ENCODE measurements around the gene PRELID2.
"Not testable (repeated sequence)": the region's sequence is repeated elsewhere in the genome, so short reads cannot be mapped to it uniquely, and the experiment has no call there.

Gene PRELID2

DNA sequence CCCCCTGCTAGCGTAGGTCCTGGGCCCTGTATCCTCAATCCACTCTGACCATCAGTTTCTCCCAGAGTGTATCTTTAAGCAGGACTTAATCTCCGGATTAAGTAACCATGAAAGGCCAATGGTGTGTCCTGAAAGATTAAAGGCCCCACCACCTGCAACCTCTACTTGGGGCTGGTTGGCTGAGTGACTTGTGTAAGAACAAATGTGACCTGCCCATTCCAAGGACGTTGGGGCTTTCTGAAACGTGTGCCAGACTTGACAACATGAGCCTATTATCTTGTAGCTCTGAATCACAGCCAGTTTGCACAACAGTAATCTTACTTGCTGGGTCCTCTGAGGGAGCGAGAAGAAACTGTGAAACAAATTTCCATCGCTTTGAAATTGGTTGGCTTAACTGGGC, 3.1 kb upstream of the PRELID2 start:
- no peak for DNase-seq

DNA sequence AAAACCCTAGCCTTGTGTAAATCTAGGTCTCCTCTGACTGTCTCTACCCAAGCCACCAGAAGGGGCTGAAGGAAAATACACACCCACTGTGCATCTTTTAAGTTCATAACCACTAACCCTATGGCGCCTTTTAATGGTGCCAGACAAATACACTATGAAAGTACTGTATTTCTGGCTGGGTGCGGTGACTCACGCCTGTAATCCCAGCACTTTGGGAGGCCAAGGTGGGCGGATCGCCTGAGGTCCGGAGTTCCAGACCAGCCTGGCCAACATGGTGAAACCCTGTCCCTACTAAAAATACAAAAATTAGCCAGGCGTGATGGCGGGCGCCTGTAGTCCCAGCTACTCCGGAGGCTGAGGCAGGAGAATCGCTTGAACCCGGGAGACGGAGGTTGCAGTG, 1.1 kb upstream of the PRELID2 start:
- peak; percentile 40 for DNase-seq

DNA sequence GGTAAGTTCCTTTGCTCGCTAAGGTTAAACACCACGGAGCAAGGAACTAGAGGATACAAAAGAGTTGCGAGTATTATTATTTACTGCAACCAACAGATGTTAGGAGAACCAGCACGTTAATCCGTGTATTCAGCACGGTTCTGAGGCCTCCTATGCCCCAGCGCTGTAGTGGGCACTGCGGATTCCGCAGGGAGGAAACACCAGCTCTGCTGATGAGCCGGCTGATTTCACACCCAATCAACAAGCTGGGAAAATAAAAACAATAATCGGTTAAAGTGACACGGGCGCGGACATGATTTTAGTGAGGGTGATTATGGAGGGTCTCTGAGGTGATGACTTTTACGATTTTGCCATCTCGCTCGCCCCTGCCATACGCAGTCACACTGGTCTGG, 702 bp upstream of the PRELID2 start:
- peak; percentile 41 for DNase-seq

DNA sequence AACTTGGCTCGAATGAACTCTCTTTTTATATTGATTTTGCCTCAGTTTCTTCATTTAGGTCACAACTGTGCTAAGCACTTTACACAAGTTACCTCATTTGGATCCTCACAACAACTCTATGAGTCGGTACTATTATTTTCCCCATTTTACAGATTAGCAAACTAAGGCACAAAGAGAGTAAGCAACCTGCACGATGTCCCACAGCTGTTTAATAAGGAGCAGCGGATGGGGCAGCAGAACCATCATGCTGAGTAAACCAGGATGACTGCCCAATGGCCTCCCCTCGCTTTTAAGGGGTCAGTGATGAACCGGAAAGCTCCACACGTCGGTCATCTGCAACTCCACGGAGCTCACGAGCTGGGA, 607 bp downstream of the PRELID2 start:
- DNase-seq, result peak; percentile 40

DNA sequence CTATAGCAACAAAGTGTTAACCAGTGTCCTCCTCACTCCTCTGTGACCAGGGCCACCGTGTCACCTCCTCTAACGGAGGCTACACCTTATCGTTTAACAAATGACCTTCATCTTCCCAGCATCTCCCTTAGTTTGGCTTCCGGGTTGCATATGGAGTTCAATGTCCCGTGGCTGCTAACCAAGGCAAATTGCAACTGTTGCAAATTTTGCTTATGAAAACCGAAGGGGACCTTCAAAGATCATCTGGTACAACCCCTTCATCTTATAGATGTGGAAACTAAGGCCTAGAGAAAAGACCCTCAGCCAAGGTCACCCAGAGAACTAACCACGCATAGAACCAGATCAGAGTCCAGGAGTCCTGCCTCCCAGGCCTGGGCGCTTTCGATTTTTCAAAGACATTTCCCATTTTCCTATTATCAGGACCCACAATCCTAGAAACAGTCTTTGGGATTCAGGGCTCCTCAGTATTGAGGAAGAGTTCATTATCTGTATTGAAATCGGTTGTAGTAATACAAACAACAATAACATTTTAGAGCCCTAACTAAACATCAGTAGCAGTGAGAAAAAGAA, 1.4 kb downstream of the PRELID2 start:
- DNase-seq, result no peak

DNA sequence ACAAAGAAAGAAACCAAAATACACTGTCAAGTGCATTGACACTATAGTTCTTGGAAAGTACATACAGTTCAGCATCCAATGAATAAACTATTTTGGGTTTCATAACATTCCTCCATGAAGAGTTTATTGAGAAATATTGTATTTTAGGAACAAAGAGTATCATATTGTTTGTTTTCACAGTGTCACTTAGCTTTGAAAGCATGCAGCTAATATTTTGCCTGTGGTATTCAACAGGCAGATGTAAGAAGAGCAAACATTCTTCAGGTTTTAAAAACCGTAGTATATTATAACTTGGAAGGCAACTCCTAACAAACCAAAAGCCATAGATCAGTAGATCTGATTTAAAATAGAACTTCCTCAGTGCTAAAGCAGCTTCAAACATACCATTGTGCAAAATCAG, 4.5 kb downstream of the PRELID2 start:
- no peak for DNase-seq

DNA sequence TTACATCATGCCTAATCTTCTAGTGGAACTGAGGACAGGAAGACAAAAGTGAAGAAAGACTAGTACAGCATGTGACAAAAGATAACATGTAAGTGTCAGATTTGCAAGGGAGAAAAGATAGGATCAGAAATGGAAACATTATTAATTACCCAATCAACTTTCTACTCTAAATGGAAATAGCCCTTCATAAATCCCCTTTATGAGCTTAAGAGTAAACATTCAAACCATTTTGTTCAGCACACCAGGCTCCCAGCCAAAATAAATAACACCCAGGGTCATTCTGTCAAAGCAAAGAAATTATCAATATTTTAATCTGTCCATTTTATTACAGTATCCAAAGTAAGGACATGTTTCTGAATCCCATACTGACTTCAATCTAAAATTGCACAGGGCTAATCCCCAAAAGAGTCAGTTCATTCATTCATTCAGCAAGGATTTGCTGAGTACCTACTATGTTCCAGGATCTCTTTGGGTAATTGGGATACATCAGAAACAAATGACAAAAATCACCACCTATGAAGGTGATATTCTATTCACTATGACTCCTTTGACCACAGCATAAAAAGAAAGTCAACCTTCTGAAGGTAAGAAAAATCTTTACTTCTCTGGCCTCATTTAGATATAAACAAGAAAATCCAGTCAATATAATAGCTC, 5.3 kb downstream of the PRELID2 start:
- DNase-seq, result no peak

DNA sequence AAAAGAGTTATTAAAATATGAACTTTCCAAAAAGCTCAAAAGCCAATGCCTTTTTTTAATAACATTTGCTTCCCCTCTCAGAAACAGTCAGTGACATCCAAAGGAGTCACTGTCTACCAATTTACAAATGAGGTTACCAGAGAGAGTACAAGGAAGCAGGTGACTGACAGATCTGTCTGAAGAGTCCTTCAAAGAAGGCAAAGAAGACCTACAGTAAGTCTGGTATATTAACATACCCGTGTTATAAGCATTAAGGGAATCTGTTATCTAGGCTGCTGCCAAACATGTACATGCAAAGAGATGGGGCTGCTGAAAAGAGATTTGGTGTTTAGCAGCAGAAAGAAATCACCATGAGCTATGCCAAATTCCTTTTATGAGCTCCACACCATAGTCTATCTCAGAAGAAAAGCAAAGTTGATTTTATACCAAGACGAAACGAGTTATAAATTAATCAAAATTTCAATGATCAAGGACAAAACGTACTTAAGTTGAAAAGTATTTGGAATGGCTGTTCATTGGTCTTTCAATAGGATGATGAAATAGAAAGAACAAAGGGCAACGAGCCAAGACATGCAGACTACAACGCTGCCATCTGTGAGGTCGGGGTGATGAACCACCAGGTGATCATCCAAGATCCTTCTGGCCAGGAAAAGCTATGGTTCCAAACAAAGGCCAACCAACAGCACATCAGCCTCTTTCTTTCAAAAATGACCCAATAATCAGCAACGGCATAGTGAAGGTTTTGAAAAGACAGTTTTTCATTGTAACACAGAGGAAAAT, 8.1 kb downstream of the PRELID2 start:
- DNase-seq, result peak; percentile 42

DNA sequence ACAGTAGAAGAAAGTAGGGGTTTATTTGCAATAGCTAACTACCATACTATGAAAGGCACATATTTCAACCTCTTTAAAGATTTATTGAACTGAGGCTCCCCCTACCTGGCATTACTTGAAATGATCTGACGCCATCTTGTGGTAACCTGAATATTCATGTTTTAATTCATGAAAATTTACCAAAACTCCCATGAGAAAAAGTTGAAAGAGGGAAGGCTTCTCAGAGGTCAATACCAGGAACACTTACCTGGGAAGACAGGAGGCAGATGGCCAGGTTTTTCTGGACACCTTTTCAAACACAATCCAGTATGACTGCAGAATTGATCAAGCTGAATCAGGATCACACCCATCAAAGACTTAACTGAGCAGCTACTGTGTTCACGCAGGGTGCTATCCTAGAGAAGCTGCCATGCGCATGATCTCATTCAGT, 9.4 kb downstream of the PRELID2 start:
- DNase-seq, result peak; percentile 86

DNA sequence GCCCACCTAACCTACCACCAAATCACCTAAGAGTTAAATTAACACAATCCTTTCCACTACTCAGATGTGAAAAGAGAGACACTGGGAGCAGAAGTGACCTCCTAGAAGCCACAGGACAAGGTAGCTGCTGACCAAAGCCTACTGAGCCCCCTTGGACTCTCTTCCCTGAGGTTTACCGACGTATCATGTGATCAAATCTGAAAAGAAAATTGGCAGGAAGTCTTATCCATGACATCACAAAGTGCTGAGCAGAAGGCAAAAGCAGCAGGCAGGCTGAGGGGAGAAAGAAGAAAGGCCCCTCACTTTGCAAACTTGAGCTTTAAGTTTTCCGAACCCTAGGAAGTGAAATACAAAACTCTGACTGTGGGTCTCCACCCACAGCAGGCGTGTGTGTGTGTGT, 11.1 kb downstream of the PRELID2 start:
- DNase-seq, result peak; percentile 36

DNA sequence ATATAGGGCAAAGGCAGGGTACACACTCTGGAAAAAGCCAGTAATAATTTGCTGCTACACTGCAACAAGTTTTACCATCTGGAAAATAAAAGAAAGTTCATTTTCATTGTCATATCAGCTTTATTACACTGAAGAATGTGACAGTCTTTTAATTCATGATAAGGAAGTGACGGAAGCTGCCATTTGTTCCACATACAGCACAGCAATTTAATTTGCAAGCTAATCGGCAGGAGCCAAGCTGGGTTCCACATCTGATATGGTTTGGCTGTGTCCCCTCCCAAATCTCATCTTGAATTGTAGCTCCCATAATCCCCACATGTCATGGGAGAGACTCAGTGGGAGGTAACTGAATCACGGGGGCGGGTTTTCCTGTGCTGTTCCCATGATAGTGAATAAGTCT, 16.5 kb downstream of the PRELID2 start:
- DNase-seq, result peak; percentile 28

DNA sequence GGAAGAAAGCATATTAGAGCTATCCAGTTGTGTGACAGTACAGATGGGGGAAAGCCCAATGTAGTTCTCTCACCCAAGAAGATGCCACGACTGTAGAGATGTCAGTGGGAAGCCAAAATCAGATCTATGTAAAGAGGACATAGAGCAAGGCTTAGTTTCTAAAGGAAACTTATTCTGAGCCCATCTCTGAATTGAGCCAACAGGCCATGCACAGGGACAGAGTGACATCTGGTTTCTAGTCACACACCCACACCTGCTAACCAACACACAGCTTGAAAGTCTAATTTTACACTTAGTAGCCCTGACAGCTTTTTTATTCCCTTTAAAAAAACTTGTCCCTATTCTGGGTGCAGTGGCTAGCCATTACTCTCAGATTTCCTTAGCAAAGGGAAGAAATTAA, 22.3 kb downstream of the PRELID2 start:
- no peak for DNase-seq

DNA sequence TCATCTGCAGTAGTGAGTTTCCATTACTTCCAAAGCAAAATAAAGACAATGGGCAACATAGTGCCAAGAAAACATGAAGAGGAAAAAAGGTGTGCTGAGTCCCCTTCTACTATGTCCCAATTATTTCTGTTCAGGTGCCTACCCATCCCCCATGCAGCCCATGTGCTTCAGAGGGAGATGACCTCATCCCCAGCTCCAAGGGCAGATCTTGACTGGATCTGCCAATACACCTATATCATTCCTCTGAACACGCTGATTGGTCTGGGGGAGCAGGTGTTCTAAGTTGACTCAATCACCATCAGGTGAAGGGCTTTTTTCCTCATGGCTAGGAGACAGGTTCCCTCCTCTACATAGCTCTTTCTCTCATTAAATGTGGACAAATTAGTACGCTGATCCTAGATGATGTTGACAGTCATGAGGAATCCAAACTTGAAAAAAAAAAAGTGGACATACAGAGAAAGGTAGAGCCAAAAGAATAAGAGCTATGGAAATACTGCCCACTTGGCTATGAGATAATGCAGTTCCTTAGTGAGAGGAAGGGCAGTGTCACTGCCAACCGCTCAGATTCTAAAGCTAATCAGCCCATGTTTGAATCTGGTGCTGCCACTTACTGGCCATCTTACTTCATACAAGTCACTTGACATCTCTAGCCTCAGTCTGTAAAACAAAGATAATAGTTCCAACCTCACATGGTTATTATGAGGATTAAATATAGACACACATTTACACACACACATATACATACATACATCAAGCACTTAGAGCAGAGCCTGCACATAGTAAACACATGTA, 23.1 kb downstream of the PRELID2 start:
- peak; percentile 70 for DNase-seq

DNA sequence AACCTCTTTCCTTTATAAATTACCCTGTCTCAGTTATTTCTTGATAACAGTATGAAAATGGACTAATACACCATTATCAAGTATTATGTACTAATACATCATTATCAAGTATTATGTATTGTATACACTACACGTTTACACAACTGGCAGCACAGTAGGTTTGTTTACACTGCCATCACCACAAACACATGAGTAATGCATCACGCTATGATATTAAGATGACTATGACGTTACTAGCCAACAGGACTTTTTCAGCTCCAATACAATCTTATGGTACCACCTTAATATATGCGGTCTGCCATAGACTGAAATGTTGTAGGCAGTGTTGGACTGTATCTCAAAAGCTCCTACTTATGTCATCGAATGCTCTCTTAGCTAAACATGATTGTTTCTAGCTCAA, 28.2 kb downstream of the PRELID2 start:
- no peak for DNase-seq

DNA sequence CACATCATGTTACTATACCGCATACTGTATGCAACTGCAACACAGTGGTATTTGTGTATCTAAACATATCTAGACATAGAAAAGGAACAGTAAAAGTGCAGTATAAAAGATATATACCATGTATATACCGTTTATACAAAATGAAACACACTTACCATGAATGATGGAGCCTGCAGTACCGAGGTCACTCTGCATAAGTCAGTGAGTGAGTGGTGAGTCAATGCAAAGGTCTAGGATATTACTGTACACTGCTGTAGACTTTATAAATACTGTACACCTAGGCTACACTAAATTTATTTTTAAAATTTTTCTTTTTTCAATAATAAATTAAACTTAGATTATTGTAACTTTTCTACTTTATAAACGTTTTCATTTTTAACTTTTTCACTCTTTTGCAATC, 29.3 kb downstream of the PRELID2 start:
- DNase-seq, result no peak

DNA sequence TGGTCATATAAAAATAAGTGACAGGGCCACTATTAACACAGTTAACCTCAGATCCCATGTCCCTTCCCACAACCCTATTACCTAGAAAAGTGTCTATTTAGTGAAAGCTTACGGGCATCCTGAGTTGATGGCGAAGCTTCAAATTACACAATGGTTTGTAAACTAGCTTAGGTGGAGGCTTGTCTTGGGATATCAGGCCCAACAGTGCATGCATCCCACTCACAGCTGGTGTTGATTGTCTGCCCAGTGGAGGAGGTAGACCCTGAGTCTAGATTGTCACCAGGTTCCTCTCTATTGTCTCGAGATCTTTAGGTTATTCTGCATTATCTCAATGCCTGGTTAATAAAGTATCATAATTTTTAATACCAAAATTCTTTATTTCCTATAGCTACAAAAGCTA, 30.4 kb downstream of the PRELID2 start:
- DNase-seq, result no peak

DNA sequence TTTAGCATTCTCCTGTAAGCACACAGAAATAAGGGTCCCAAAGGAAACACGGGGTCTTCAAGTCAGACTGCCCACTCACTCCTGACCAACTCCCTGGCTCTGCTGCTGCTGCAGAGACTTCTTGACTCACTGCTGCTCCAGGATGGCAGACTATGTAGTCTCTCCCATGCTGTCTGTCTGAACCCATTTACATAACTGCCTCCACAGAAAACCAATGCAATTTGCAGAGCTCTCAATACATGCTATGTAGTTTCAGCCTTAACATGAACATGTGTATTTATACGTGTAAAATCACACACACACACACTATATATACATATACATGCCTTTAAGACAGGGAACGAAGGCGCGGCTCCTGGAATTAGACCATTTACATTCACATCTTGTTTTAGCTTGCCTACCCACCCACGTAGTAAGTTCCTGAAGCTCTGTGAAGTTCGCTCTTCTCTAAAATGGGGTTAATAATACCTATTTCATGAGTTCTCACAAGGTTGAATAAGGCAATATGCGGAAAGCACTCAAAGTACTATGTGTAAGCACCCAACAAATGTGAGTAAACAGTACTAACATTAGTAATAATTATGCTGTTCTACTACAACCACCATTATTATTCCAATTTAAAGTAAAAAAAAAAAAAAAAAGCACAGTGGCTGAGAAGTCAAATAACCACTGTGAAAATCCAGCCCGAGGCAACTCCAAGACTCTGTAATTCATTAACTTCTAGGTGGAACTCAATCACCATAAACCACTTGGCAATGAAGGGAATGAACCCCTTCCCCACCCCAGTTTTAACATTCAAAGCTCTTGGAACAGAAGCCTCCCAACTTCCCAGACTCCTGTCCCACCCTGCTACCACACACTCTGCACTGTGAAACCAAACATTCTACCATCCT, 31.8 kb downstream of the PRELID2 start:
- DNase-seq, result no peak

DNA sequence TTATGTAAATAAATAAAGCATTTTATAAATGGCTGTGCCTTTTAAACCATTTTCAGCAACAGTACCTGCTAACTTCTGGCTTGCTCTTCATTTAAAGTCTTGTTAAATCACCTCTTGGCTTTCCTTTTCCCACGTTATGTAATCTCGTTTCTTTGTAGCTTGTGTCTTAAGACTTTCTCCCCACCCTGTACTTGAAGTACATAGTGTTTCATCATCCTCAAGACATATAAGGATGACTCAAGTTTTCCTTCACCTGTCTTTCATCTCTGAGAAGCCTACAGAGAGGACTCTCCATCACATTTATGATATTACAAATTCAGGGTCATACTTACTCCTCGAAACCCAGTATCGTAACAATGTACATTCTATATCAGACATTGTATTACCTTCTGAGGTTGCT, 33.9 kb downstream of the PRELID2 start:
- DNase-seq, result no peak

DNA sequence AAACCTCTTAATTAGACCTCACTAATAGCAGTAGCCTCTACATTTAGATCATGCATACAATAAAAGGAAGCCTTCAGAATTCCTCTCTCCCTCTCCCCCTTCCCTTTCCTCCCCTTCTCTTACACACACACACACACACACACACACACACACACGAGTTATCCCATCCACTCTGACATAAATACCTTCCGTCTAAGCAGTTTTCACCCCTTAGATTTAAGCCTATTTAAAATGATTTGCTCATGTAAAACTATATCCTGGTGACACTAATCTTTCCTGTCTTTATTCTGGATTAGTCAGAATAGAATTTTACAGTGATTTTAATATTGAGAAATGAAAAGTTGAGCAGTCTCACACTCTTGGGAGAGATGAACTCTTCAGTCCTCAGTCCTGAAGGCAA, 35.0 kb downstream of the PRELID2 start:
- no peak for DNase-seq

DNA sequence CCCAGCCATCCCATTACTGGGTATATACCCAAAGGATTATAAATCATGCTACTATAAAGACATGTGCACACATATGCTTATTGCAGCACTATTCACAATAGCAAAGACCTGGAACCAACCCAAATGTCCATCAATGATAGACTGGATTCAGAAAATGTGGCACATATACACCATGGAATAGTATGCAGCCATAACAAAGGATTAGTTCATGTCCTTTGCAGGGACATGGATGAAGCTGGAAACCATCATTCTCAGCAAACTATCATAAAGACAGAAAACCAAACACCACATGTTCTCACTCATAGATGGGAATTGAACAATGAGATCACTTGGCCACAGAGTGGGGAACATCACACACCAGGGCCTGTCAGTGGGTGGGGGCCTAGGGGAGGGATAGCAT, 36.6 kb downstream of the PRELID2 start:
- DNase-seq, result not testable (repeated sequence)

DNA sequence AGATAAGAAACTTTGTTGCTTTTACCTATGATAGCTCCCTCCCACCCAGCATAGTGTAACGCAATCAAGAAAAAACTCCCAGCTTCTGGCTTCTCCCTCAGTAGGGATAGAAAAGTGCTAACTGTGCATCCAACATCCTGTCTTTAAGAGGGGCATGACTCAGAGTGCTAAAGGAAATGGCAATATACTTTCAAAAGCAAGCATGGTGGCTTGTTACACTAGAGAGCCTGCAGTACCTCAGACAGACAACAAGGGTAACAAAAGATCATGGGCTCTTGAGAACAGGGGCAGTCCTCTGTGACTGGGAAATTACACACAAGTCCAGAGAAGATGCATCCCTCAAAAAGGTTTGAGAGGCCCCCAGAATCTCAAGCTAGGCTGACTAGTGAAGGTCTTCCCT, 37.8 kb downstream of the PRELID2 start:
- peak; percentile 11 for DNase-seq

DNA sequence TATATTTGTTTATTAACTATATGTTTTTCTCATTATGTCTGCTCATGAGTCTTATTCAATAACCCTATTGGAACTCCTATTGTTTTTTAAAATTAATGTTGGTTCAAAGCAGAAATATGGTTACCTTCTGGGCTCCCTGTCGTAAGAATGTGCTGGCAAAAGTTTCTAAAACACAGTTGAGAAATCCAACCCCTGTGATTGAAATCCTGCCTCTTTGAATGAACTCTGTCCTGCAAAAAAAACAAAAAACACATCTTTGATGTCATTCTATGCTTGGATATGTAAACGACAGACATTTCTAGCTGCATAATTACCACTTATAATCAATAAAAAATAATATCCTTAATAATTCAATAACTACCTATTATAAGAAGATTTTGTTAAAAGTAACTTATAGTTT, 38.8 kb downstream of the PRELID2 start:
- no peak for DNase-seq

DNA sequence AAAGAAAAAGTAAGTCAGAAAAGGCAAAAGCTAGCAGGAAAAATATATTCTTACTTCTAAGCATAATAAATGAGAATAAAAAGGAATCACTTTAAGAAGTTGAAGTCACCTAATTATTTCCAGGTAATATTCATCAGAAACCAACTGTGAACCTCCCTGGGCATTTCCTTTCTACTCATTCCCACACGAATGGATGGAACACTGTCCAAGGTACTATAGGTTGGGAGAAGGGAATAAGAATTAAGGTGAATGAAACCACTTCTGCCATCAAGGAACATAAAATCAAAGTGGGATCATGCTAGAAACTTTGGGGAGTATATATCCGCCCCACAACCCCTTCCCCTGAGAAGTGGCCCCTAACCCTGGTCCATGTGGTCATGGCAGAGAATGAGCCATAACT, 41.6 kb downstream of the PRELID2 start:
- DNase-seq, result no peak
